ENCODE results near the gene SLC8A1. TPM values are rescaled to one million over a fixed set of nuclear protein-coding genes. Genes with fewer than 3 reads are reported as not detected.

The SLC8A1 gene
- total RNA-seq, 1 experiment from 2014 or later: 1.7 TPM

DNA sequence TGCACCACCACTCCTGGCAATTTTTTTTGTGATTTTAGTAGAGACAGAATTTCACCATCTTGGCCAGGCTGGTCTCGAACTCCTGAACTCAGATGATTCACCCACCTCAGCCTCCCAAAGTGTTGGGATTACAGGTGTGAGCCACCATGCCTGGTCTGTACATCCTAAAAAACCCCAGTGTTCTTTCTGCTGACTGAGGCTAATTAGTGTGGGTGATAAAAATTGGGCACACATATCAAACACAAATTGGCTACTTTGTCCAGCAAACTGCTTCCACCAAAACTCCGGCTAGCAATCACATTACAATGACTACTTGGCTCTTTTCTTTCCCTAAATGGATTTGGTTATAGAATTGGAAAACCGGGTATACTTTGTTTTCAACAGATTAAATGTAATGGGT is 153.9 kb downstream of the SLC8A1 start:
- no peak overlapping the region for H2BK5ac ChIP-seq (ENCODE audit: insufficient read length, low read length)
- H3K4me1 ChIP-seq (ENCODE audit: insufficient read depth, low read length): 0 out of 2 replicates have a peak, but pooled peaks cover 2% of the 10 kb centered on the region
- H3K9me3 ChIP-seq (ENCODE audit: control insufficient read depth, low read depth, low read length): no peaks in the 10 kb centered on the region
- no peak overlapping the region for H4K8ac ChIP-seq (replicated peaks; ENCODE audit: insufficient read length, low read depth, low read length)
- WGBS (ENCODE audit: extremely low coverage, insufficient read length, low lambda C conversion rate): no CpG with 5 or more reads among the region's 3 CpGs
- H3T11ph ChIP-seq (ENCODE audit: low read length): no peak overlapping the region
- H2AK5ac ChIP-seq (ENCODE audit: insufficient read length, low read length): no peak overlapping the region
- H3K9ac ChIP-seq (ENCODE audit: extremely low read depth, insufficient read length, low read length): no peak overlapping the region
- H3K79me2 ChIP-seq (ENCODE audit: insufficient read depth, low read length): no peaks in the 10 kb centered on the region
- no peak overlapping the region for H3K4ac ChIP-seq (ENCODE audit: low read depth, low read length)
- Mint-ChIP-seq H3K36me3 (ENCODE audit: insufficient read depth in 1 of 3, low read depth in 3 of 3) (no peaks in the 10 kb centered on the region), H3K9me3 (no peaks in the 10 kb centered on the region), H3K4me3 (no peak overlapping the region), H3K4me1 (peaks cover 3 to 8% of the 10 kb centered on the region in 2 experiments; a peak in 1 of 4 replicates), H3K27ac (no peak overlapping the region; a peak in 1 of 7 replicates), H3K27me3 (ENCODE audit: low read depth) (no peaks in the 10 kb centered on the region)
- H3K23ac ChIP-seq (ENCODE audit: insufficient read length, low read depth, low read length): no peak overlapping the region
- H4K20me1 ChIP-seq (ENCODE audit: control insufficient read depth, insufficient read depth, insufficient read length): no peaks in the 10 kb centered on the region
- H3K14ac ChIP-seq (ENCODE audit: insufficient read depth, low read length): no peak overlapping the region
- H2AFZ ChIP-seq (ENCODE audit: low read length): no peak overlapping the region
- no peak overlapping the region for H3K56ac ChIP-seq (ENCODE audit: insufficient read length, low read depth, low read length)
- H4K91ac ChIP-seq (ENCODE audit: insufficient read length, low read depth, low read length): no peak overlapping the region
- H3K23me2 ChIP-seq (ENCODE audit: insufficient read length, low read depth, low read length, poor library complexity, severe bottlenecking): no peaks in the 10 kb centered on the region
- H3K79me1 ChIP-seq (ENCODE audit: insufficient read depth, low read depth, low read length, poor library complexity, severe bottlenecking): no peaks in the 10 kb centered on the region
- no peak overlapping the region for H3K4me2 ChIP-seq (ENCODE audit: insufficient read depth, insufficient read length, low read length)
- no peak overlapping the region for H2BK15ac ChIP-seq (ENCODE audit: low read depth, low read length)
- no peak overlapping the region for H3K18ac ChIP-seq (ENCODE audit: insufficient read length, low read depth, low read length)
- TF ChIP-seq CTCF (conservative IDR thresholded peaks at IDR 0.05): no peak
- DNase-seq: no peak
- no peak overlapping the region for H2BK12ac ChIP-seq (ENCODE audit: insufficient read length, low read depth, low read length)
- no peak overlapping the region for H2BK120ac ChIP-seq (ENCODE audit: low read depth, low read length, poor library complexity, severe bottlenecking)
- H4K5ac ChIP-seq (ENCODE audit: insufficient read length, low read depth, low read length): no peak overlapping the region
- H3K27me3 ChIP-seq (ENCODE audit: insufficient read depth, low read length): no peaks in the 10 kb centered on the region
- H3K27ac ChIP-seq (ENCODE audit: insufficient read length, low read depth, low read length): no peak overlapping the region
- H2BK20ac ChIP-seq (ENCODE audit: low read depth, low read length, poor library complexity, severe bottlenecking): no peak overlapping the region

Measured in H9 (cell line).